H1 (cell line): ENCODE results near the gene PFN3. TPM values are rescaled to one million over a fixed set of nuclear protein-coding genes. Genes with fewer than 3 reads are reported as not detected.

Source experiments
- ASH2L ChIP-seq: fragments of 200-600, 300-600 bp; sonication (generic); IDR thresholded peaks from one replicate; pipeline ENCODE4 v1.7.1; 2017; ENCODE audit warnings: low read length
- ATF3 ChIP-seq: IDR thresholded peaks from 2 replicates; pipeline ENCODE4 v1.6.1; 2011; ENCODE audit warnings: low read depth, mild to moderate bottlenecking, low read length; ENCODE audit not compliant: insufficient read depth
- BRCA1 ChIP-seq: IDR thresholded peaks from 2 replicates; pipeline ENCODE4 v1.6.1; 2012; ENCODE audit warnings: low read depth, low read length, improper control_type of control experiment
- CHD7 ChIP-seq: fragments of 300-600 bp; sonication (generic); IDR thresholded peaks from 2 replicates; pipeline ENCODE4 v1.7.1; 2012; ENCODE audit warnings: low read length, moderate library complexity, mild to moderate bottlenecking, inconsistent platforms; ENCODE audit not compliant: insufficient replicate concordance
- CTBP2 ChIP-seq: IDR thresholded peaks from 2 replicates; pipeline ENCODE4 v1.7.0; 2011; ENCODE audit warnings: borderline replicate concordance, mild to moderate bottlenecking, moderate library complexity, mixed read lengths, low read length; ENCODE audit not compliant: insufficient read depth, insufficient read length
- GABPA ChIP-seq: IDR thresholded peaks from 2 replicates; pipeline ENCODE4 v1.6.1; 2011; ENCODE audit warnings: mild to moderate bottlenecking, low read length, moderate library complexity, borderline replicate concordance; ENCODE audit not compliant: insufficient read depth
- GTF2F1 ChIP-seq: IDR thresholded peaks from 2 replicates; pipeline ENCODE4 v1.6.1; 2012; ENCODE audit warnings: low read depth, low read length, improper control_type of control experiment, borderline replicate concordance
- KDM5A ChIP-seq: fragments of 200-600 bp; IDR thresholded peaks from 2 replicates; pipeline ENCODE4 v1.7.1; 2012; ENCODE audit warnings: mild to moderate bottlenecking, low read length, inconsistent platforms, mixed read lengths
- NRF1 ChIP-seq: IDR thresholded peaks from 2 replicates; pipeline ENCODE4 v1.6.1; 2011; ENCODE audit warnings: mild to moderate bottlenecking, low read depth, low read length, improper control_type of control experiment
- polyA plus RNA-seq, 7 experiments: library from polyadenylated mRNA; depleted of rRNA in 3 of 7; stranded (reverse) in 5 of 7; unstranded in 2 of 7; fragments of >200 nt in 5 of 7; fragments of 200-250 nt in 2 of 7; gene quantifications; 1 replicate in 5 of 7; 2 replicates in 1 of 7; 4 replicates in 1 of 7; pipeline versions ENCODE4 v1.2.1 to v1.2.3, GENCODE V29; 2011 to 2013; ENCODE audit warnings: missing spikeins in 2 of 7, mixed read lengths in 2 of 7
- total RNA-seq: library from RNA; stranded (reverse); fragmentation: NEBNext Ultra II Directional; extraction: Animal tissue kit (Norgen Biotek cat#: 25700); gene quantifications from 2 replicates; pipeline ENCODE4 v1.2.1, GENCODE V29; 2021

PFN3 gene
- total and polyA plus RNA-seq, 2 of the 8 experiments (the other 6 are each of a cell fraction or from before 2014, with no cell fraction given) = not detected

- TF ChIP-seq CHD7 (no peak), ASH2L (peak; percentile 53), KDM5A (no peak), GABPA (0 out of 2 replicates have a peak, but pooled peaks have one; percentile 72), GTF2F1 (0 out of 2 replicates have a peak, but pooled peaks have one; percentile 30), CTBP2 (peak; percentile 66), ATF3 (no peak), BRCA1 (no peak), NRF1 (no peak)
Observed at GRCh38 chr5:177402271-177403043, 2.0 kb upstream of the PFN3 start (continued).
